GM19351 (cell line): Measurements from ENCODE around the gene ZFYVE28.
A peak's percentile ranks its signal among the peaks of the same experiment; 100 is the strongest.

ENCODE experiments used
- ATAC-seq: cut with Tn5 transposase; IDR thresholded peaks from one replicate; pipeline ENCODE4 v1.9.1; 2021; ENCODE audit warnings: mild to moderate bottlenecking, moderate library complexity; ENCODE audit not compliant: unreplicated experiment

ZFYVE28 gene

DNA sequence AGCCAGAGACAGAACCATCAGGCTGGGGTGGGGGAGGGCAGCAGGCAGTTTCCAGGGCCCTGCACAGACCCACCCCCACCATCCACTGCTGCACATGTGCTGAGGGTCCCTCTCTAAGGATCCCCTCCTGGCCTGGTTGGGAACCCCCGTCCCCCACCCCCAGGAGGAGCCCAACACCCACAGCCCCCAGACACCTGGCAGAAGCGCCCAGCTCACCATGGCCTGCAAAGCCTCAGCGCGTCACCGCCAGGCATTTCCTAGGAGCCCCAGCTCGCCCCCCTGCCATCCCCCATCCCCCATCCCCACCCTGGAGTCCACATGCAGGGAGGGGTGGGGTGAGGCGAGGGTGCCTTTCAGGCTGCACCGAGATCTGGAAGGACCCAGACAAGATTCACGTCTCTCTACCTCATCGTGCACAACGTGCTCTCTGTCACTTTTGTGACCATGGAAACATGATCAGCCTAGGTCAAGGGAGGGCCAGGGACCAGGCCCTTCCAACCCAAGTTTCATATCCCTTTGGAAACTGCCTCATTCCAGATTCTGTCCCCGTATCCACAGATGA is 165.8 kb downstream of the ZFYVE28 start:
- ATAC-seq = no peak

DNA sequence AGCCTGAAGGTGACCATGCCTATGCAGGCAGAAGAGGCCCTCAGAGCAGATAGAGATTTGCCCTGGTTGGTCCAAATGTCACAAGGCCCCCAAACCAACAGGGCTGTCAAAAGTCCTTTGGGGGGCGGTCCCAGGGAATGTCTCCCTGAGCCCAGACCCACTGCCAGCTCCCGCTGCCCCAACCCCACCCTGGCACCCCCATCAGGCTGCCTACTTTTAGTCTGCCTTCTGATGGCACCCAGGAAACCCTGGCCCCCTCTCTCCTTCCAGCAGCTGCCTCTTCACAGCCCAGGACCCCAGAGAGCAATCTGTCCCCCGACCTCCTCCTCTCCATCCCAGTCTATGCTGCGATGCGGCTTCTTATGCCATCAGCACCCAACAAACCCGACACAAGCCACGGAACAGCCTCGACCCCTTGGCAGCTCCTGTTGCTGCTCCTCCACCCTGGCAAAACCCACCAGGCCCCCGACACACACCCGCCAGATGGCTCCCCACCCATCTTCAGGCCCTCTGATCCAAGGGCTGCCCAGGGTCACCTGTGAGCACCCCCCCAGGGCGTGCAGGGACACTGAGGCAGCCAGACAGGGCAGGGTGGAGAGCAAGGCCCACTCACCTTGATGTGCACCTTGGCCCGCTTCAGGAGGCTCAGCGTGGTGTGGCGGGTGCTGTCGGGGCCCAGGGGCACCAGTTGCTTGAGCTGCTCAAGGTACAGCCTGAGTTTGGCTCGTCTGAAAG is 166.5 kb downstream of the ZFYVE28 start:
- no peak for ATAC-seq

DNA sequence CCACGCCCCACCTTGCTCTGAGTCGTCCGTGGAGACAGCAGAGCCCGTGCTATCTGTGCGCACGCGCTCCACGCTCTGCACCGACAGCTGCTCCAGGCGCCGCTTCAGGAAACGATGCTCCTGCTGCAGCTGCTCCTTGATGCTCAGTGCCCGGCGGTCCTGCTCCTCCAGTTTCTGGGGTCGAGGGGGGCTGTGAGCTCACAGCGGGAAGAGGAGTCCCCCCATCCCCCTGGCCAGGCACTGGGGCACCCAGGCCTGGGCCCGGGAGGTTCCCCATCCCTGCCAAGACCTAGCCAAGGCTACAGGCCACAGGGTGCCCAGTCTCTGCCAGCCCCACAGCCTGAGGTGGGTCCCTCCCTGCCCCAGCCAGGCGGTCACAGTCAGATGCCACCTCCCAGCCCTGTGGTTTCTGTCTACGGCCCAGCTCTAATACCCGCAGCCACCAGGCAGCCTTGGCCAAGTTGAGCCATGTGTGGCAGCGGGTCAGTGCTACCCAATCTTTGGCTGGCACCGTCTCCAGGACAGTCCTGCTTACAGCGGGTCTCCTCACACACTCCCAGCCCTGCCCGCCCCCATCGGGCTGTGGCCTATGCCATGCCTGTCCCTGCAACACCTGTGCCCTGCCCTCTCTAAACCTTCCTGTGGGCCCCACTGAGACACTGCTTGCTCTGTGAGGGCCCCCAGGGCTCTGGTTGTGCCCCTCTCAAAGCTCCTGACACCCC is 167.2 kb downstream of the ZFYVE28 start:
- ATAC-seq = no peak

DNA sequence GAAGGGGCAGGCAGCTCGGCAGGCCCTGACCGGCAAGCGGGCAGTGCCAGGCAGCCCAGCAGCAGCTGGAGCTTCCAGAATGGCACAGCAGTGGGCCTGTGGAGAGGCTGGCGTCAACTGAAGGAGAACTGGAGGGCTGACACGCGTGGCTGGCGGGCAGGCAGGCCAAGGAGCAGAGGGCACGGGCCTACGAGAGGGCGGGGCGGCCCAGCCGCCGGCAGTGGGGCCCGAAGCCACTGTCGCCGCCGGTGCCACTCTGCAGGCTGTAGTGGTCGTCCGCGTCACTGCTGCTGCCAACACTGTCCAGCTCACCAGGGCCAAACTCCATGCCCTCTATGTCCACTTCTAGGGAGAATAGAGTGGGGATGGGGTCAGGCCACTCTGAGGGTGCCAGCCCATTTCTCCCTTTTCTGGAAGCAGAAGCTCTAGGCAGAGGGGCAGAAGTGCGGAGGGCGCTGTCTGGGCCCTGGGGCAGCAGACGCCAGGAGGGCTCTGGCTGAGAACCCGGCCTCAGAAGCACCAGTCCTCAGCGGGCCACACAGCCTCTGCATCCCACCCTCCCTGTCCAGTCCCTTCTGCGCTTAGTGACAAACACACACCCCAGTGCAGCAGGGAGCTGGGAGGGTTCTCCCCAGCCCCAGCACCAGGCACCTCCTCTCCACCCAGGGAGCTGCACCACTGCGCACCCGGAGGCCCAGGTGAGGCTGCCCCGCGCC is 167.9 kb downstream of the ZFYVE28 start:
- ATAC-seq = no peak

DNA sequence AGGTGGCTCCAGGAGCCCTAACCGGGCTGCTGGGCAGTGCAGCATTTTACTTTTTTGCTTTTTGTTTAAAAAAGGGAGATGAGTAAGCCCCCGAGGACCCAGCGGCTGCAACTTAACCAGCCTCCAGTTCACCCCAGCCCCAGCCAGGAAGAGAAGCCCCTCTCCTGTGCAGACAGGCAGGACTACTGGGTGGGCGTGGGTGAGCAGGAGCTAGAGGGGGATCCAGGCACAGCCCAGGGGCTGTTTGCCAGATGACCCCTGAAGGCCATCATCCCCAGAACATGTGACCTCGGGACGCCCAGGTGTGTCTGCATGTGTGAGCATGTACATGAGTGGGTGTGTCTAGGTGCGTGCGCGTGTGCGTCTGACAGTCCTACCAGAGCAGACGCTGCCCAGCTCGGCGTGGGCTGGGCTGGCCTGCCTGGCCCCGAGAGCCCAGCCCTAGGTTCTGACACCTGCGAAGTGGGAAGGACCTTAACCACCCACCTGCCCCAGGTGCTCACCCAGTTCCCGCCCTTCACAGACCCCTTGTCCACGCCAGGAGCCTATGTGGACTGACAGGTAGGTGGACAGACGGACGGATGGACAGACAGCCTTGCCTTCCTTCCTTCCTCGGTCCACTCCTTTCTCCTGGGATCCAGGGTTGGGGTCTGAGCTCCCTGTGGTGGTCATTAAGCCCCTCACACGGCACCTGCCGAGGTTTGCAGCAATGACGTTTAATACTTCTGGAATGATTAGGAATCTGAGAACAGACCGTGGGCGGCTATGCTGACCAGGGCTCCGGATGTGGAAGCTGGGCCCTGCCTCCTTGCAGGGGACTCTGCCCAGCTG is 168.7 kb downstream of the ZFYVE28 start:
- no peak for ATAC-seq

GRCh38 chr4:2248821-2249261 is 169.6 kb downstream of the ZFYVE28 start:
- no peak for ATAC-seq

GRCh38 chr4:2248044-2248780 is 170.2 kb downstream of the ZFYVE28 start:
- no peak for ATAC-seq

GRCh38 chr4:2247128-2248043 is 171.1 kb downstream of the ZFYVE28 start:
- ATAC-seq = no peak

DNA sequence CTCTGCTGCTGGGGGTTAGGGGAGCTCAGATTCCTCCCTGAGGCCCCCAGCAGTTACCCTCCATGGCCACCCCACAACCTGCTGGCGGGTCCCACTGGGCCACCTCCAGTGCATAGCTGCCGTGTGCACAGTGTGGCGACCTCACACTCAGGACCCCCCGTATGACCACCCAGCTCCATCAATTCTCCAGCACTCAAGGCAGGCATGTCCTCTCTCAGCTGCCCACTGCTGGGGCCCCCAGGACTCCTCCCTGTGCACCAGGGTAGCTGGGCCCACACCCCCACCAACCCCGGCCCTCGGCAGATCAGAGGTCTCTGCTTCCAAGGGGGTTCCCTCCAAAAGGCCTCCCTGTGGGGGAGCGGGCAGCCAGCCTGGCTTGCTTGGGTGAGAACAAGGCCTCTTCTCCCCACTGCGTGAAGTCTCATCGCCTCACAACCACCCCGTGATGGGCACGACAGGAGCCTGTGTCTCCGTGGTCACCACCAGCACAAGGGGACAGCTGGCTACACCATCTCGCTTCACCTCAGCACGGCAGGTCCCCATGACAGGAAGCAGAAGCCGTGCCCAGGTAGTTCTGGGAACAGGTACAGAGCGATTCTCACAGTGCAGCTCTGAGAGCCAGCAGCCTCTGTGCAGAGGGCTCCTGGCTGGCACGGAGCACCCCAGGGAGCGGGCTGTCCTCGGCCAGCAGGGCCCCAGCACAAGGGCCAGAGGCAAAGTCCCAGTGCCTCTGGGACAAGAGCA is 171.9 kb downstream of the ZFYVE28 start:
- no peak for ATAC-seq

DNA sequence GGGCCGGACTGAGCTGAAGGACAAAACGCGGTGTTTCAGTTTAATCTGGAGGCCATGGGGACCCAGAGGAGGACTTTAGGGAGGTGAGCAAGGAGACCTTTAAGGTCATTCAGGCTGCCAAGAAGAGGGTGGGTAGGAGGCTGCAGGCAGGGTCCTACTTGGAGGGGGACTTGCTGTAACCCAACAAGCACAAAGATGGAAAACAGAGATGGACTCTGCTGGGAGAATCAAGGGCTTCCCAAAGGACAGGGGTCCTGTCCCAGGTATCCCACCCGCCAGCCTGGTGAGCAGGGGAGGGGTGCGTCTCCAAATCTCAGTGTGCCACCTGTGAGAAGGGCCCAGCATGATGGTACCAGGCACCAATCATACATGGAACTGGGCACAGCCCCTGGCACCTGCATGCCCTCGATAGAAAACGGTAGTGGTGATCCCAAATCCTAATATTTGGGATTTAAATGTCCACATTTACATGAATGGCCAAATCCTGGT is 172.6 kb downstream of the ZFYVE28 start:
- no peak for ATAC-seq

DNA sequence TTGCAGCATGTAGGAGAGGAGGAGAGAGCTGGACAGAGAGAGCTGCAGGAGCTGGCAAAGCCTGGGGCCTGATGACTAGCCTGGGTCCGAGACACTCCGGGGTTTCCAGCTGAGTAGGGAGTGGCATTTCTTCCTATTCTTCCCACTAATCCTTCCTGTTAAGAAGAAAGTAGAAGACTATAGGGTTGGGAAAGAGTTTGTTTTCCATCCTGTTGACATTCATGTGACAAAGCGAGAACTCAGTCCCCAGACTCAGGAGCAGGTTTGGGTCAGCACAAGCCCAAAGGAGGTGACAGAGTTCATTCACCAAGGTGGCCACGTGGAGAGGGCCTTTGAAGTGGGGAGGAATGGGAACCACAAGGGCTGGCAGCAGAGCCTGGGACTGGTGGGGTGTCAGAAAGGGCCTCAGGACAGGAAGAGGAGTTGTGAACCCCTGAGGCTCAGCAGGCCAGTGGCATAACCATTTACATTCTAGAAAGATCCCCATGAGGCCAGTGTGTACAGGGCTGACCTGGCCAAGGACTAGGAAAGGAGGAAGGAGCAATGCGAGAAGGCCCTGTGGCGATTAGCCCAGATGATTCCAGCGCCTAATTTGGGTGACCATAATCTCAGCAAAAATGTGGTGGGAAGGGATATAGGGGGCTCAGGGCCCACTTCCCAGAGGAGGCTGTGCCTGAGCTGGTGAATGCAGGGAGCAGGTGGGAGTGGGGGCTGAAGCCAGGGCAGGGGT is 173.2 kb downstream of the ZFYVE28 start:
- no peak for ATAC-seq

- ATAC-seq = no peak
Measured at GRCh38 chr4:2243681-2244380, 174.6 kb downstream of the ZFYVE28 start.

GRCh38 chr4:2241410-2242353 is 176.8 kb downstream of the ZFYVE28 start, which contains the start of the genes HAUS3 and POLN:
Gene HAUS3, minus strand, starts transcription at chr4:2242121. Its CDS starts 1,175 bp downstream, at chr4:2240946.
Gene POLN, minus strand, starts transcription at chr4:2242121. Its CDS starts 12,890 bp downstream, at chr4:2229231.
- ATAC-seq = peak; percentile 87

DNA sequence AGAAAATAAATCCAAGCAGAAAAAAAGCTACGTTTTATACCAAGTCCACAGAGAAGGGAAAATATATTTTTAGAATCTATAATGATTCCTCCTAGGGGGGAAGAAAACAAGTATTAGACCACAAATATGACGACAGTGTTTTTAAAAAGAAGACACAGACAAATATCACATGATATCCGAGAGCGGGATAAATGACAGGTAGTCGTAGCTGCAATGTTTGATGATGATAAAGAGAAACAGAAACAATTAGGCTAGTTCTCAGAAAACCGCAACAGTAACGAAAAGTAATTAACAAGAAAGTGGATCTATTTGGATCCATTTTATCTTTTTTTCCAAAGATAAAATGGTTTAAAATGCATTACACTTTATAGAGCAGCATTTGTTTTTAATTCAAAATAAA is 177.4 kb downstream of the ZFYVE28 start:
- ATAC-seq = no peak

DNA sequence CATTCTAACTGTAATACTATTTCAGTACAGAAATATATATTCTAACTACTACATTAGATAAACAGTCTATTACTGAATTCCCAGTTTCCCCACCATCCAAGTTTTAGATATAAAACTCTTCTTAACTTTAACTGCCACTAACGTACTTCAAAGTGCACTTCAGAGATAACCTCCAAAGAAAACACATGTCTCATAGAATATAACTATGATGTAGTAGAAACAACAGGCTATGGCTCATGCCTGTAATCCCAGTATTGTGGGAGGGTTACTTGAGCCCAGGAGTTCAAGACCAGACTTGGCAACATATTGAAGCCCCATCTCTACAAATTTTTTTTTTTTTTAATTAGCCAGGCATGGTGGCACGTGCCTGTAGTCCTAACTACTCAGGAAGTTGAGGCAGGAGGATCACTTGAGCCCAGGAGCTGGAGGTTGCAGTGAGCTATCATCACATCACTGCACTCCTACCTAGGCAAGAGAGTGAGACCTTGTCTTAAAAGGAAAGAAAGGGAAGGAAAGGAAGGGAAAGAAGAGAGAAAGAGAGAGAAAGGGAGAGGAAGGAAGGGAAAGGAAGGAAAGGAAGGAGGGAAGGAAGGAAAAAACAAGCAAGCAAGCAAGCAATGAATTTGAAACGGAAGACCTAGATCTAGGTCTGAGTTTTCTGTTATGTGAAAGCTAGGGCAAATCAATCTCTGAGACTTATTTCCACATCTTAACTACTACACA is 181.3 kb downstream of the ZFYVE28 start:
- ATAC-seq = no peak
